Stimulated activated CD4-positive, alpha-beta T cell treated with anti-CD3 and anti-CD28 coated beads, TNF-alpha, amount 100 ng/mL, for 1 hour (primary cell): ENCODE data around the gene RNF150.
"Not testable (repeated sequence)": the region's sequence is repeated elsewhere in the genome, so short reads cannot be mapped to it uniquely, and the experiment has no call there.

ENCODE experiments used
- DNase-seq, 3 donors: peaks; one replicate each; pipeline ENCODE4 v3.0.0-alpha.2; 2020; ENCODE audit warnings: low read depth in 3 of 3, low spot score in 1 of 3

The RNF150 gene

GRCh38 chr4:141078871-141079270 is 54.4 kb downstream of the RNF150 start:
- DNase-seq: no peak

GRCh38 chr4:141077611-141078225 is 55.6 kb downstream of the RNF150 start:
- no peak for DNase-seq

- DNase-seq: no peak
Measured at GRCh38 chr4:141075553-141075952, 57.7 kb downstream of the RNF150 start.

DNA sequence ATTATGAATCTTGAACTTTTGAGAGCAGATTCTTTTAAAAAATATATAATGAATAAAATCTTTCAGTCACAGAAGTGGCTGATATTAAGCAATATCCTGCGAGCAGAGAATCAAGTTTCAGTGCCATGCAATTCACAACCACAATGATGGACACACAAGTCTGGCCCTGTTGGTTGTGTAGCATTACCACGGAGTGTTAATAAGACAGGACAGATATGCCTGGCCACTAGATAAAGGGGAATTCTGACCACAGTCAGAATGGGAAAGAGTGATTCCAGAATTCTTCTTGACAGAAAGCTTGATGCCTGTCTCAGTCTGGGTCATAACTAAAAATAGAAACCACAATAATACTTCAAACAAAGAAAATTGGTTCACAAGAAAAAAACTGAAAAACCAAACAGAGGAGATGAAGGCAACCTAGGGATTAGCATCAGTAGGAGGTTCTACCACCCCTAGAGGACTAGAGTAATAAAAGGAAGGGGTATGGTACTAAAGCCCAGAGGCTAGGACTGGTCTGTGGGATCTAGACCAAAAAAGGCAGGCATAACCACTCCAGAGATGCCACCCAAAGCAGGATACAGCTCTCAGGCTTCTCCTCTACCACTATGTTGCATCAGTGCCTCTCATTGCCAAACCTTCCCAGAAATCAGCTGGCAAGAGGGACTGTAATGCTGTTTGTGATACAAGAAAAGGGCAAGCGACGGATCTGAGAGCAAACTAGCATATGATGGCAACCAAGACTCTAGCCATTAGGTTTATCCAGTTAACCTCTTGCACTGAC is 59.0 kb downstream of the RNF150 start:
- no peak for DNase-seq

GRCh38 chr4:141066690-141067089 is 66.6 kb downstream of the RNF150 start:
- no peak for DNase-seq

DNA sequence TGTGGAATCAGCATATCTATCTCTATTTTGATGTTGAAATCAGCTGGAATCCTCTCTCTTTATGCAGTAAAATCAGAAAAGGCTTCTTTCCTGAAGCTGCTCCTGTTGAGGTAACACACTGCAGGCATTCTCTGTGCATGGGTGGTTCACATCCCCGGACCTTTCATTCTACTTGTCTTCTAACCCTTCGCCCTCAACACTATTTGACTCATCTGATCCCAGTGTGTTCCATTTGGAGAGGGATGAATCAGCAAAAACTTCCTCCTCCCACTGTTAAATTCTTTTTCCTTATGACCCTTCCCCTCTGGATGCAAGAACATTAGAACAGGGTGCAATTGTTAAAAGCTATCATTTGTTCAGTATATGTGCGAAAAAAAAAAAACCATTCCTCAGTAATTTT is 67.4 kb downstream of the RNF150 start:
- DNase-seq: no peak

- DNase-seq: no peak
Measured at GRCh38 chr4:141062651-141063050, 70.6 kb downstream of the RNF150 start.

- no peak for DNase-seq
Measured at GRCh38 chr4:141058591-141059512, 74.4 kb downstream of the RNF150 start.

DNA sequence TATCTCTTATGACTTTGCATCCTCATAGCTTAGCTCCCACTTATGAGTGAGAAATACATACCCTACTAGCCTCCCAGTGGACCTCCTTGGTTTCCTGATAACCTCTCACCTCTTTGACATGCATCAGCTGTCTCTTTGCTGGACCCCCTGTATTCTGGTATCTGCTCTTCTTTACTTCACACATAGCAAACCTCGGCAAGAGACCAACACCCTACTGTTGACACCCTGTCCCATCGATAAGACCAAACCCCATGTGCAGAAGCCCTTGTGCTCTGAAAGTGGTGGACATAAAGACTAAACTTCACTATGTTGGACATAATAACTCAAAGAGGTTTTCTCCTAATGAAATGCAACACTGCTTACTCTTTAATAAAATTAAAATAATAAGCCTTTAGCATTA is 75.7 kb downstream of the RNF150 start:
- no peak for DNase-seq

GRCh38 chr4:141056473-141056872 is 76.8 kb downstream of the RNF150 start:
- DNase-seq: no peak

- no peak for DNase-seq
Measured at GRCh38 chr4:141054446-141054845, 78.8 kb downstream of the RNF150 start.

DNA sequence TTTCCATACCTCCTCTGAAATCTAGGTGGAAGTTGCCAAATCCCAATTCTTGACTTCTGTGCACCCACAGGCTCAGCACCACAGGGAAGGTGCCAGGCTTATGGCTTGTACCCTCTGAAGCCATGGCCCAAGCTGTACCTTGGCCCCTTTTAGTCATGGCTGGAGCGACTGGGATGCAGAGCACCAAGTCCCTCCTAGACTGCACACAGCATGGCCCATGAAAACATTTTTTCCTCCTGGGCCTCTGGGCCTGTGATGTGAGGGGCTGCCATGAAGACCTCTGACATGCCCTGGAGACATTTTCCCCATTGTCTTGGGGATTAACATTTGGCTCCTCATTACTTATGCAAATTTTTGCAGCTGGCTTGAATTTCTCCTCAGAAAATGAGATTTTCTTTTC is 82.3 kb downstream of the RNF150 start:
- DNase-seq: not testable (repeated sequence)

GRCh38 chr4:141047228-141047884 is 85.9 kb downstream of the RNF150 start:
- no peak for DNase-seq

DNA sequence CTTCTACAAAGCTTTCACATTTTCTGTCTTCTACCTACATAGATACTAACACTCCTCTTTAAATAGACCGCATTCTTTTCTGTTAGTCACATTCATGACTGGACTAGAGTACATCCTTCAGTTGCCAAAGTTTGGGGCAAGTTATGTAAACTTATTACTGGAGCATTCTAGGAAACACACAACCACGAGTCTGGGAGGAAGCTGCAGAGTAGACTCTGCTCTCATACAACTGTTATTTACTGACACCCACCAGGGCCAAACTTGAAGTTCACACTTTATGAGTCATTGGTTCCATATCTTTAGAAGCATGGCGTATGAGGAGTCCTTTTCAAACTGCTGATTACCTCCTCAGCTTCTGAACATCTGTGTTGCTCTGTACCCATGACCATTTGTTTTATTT is 87.0 kb downstream of the RNF150 start:
- DNase-seq: no peak

DNA sequence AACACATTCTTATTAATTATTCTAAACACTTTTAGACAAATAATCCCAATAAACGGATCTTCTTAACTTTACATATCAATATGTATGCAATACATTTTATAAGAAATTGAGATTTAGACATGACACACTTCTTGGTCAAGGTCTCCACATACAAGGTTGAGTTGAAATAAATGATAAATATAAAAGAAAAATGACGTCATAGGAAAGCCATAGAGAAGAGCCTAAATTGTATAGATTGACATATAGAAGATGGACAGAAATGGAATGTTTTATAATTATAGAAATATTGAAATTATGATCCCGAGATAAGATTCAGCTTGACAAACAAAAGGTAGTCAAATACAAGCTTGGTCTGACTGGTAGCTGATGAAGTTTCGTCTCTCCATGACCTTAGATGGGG is 87.4 kb downstream of the RNF150 start:
- no peak for DNase-seq

GRCh38 chr4:141041021-141041476 is 92.2 kb downstream of the RNF150 start:
- no peak for DNase-seq

DNA sequence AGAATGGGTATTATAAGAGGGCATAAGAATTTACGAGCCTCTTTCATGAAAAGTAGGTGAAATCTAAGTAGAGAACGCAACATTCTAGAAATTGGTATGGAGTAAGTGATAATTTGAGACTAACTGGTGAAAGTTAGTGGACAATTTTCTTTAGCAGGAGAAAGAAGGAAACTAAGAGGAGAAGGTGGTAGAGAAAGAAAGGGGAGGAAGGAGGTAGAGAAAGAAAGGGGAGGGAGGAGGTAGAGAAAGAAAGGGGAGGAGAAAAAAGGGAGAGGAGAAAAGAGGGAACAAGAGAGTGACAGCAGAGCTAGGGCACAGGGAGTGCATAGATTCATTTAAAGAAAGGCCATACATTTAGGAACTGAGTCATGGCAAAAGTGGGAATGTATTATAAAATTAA is 94.1 kb downstream of the RNF150 start:
- DNase-seq: no peak

GRCh38 chr4:141038428-141038827 is 94.8 kb downstream of the RNF150 start:
- DNase-seq: no peak

DNA sequence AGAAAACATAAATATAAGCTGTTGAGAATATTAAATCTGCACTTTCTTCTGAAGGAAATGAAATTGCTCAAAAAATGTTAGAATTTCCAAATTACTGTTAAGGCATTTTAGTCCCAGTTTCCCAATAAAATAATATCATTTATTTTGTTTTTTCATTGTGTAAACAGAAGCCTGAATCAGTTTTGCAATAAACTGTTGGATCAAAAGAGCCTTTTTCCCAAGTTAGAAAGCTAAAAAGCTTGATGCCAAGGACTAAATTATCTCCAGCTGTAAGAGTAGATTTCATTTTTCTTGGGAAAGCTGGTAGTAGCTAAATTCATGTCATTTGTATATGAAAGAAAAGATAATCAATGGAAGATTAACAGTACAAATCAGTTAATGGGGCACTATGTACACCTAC is 95.8 kb downstream of the RNF150 start:
- no peak for DNase-seq

GRCh38 chr4:141036786-141037185 is 96.5 kb downstream of the RNF150 start:
- no peak for DNase-seq

DNA sequence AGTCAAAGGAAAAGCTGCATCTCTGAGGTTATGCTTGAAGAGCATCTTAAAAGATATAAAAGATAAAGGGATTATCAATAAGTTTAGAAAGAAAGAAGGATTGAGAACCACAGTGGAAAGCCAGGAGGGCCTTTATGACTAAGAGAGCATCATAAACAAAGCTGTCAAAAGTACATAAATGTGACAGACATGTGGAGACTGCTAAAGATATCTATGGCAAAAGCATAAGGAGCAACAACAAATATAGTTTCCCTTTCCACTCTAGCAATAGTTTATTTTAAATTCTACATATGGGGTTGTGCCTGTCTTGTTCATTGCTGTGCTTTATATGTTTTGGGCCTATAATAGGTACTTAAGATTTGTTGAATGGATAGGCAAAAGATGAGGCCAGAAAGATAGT is 97.3 kb downstream of the RNF150 start:
- DNase-seq: no peak
